Neuronal stem cell (in vitro differentiated cells): ENCODE data around the gene FER.

ENCODE experiments used
- DNase-seq: peaks from one replicate; pipeline ENCODE4 v3.0.0-alpha.2; 2013; ENCODE audit warnings: low spot score
- H2AFZ ChIP-seq: one replicate; pipeline ENCODE4 v1.6.1; 2013; ENCODE audit warnings: mild to moderate bottlenecking, low read length, inconsistent platforms
- H2AK5ac ChIP-seq: 2 replicates; pipeline ENCODE4 v1.6.1; 2013; ENCODE audit warnings: low read depth, mild to moderate bottlenecking, inconsistent platforms, low read length, moderate library complexity, mixed read lengths
- H2BK120ac ChIP-seq: 2 replicates; pipeline ENCODE4 v1.6.1; 2013; ENCODE audit warnings: low read depth, mild to moderate bottlenecking, inconsistent platforms, low read length, moderate library complexity, mixed read lengths
- H2BK12ac ChIP-seq: one replicate; pipeline ENCODE4 v1.6.1; 2013; ENCODE audit warnings: low read length, inconsistent platforms
- H2BK15ac ChIP-seq: 2 replicates; pipeline ENCODE4 v1.6.1; 2013; ENCODE audit warnings: mild to moderate bottlenecking, low read length, inconsistent platforms, mixed read lengths
- H2BK5ac ChIP-seq: one replicate; pipeline ENCODE4 v1.6.1; 2013; ENCODE audit warnings: inconsistent platforms, mild to moderate bottlenecking, low read length, moderate library complexity
- H3K14ac ChIP-seq: one replicate; pipeline ENCODE4 v1.6.1; 2013; ENCODE audit warnings: low read length, inconsistent platforms
- H3K18ac ChIP-seq: 2 replicates; pipeline ENCODE4 v1.6.1; 2013; ENCODE audit warnings: low read length, inconsistent platforms
- H3K23ac ChIP-seq: 2 replicates; pipeline ENCODE4 v1.6.1; 2013; ENCODE audit warnings: low read depth, mild to moderate bottlenecking, mixed read lengths, low read length, inconsistent platforms; ENCODE audit not compliant: poor library complexity
- H3K27ac ChIP-seq: replicated peaks from 3 replicates; pipeline ENCODE4 v1.5.1; 2013; ENCODE audit warnings: low read length, inconsistent platforms
- H3K27me3 ChIP-seq, 3 experiments: 2 replicates each; pipeline ENCODE4 v1.6.1; 2013; ENCODE audit warnings: low read length in 3 of 3, mild to moderate bottlenecking in 2 of 3, inconsistent platforms in 1 of 3, low read depth in 1 of 3, mixed read lengths in 1 of 3, moderate library complexity in 1 of 3; ENCODE audit not compliant: control insufficient read depth in 3 of 3, insufficient read depth in 3 of 3
- H3K36me3 ChIP-seq, 2 donors: replicated peaks in 1 of 2; 2 replicates each; pipeline ENCODE4 v1.6.1; 2013; ENCODE audit warnings: low read length in 2 of 2; ENCODE audit not compliant: control insufficient read depth in 2 of 2, insufficient read depth in 2 of 2
- H3K4ac ChIP-seq: 2 replicates; pipeline ENCODE4 v1.6.1; 2013; ENCODE audit warnings: inconsistent platforms, mild to moderate bottlenecking, low read length, moderate library complexity
- H3K4me1 ChIP-seq, 2 donors: 1 replicate in 1 of 2; 2 replicates in 1 of 2; pipeline ENCODE4 v1.6.1; 2013; ENCODE audit warnings: low read length in 2 of 2, low read depth in 1 of 2; ENCODE audit not compliant: control insufficient read depth in 2 of 2, insufficient read depth in 1 of 2
- H3K4me2 ChIP-seq: one replicate; pipeline ENCODE4 v1.6.1; 2013; ENCODE audit warnings: mild to moderate bottlenecking, low read length, inconsistent platforms; ENCODE audit not compliant: insufficient read depth, poor library complexity, severe bottlenecking
- H3K4me3 ChIP-seq, 2 donors: 2 replicates each; pipeline ENCODE4 v1.5.1; 2013; ENCODE audit warnings: low read length in 2 of 2, mild to moderate bottlenecking in 2 of 2, inconsistent platforms in 1 of 2, moderate library complexity in 1 of 2
- H3K79me1 ChIP-seq: one replicate; pipeline ENCODE4 v1.6.1; 2013; ENCODE audit warnings: low read depth, mild to moderate bottlenecking, inconsistent platforms, low read length, moderate library complexity
- H3K9ac ChIP-seq: one replicate; pipeline ENCODE4 v1.6.1; 2013; ENCODE audit warnings: mild to moderate bottlenecking, low read depth, low read length, inconsistent platforms; ENCODE audit not compliant: poor library complexity
- H3K9me3 ChIP-seq, 2 donors: replicated peaks in 1 of 2; 2 replicates each; pipeline versions ENCODE3 to v1.6.1; 2013; ENCODE audit warnings: low read length in 2 of 2, mild to moderate bottlenecking in 2 of 2, inconsistent platforms in 1 of 2, low read depth in 1 of 2, mixed read lengths in 1 of 2, moderate library complexity in 1 of 2; ENCODE audit not compliant: control insufficient read depth in 2 of 2, insufficient read depth in 1 of 2
- H4K8ac ChIP-seq: one replicate; pipeline ENCODE4 v1.6.1; 2013; ENCODE audit warnings: low read depth, mild to moderate bottlenecking, inconsistent platforms, low read length, moderate library complexity
- H4K91ac ChIP-seq: one replicate; pipeline ENCODE4 v1.6.1; 2013; ENCODE audit warnings: low read length, low read depth, mild to moderate bottlenecking, inconsistent platforms; ENCODE audit not compliant: poor library complexity
- WGBS, 2 donors: extraction: QIAGEN DNeasy Blood & Tissue Kit; methylation state at CpG; one replicate each; pipeline ENCODE4 v1.1.7; 2013; ENCODE audit warnings: missing lambda C conversion rate in 2 of 2, mixed read lengths in 1 of 2; ENCODE audit not compliant: insufficient read length in 2 of 2, insufficient replicate concordance in 1 of 2; ENCODE audit errors: extremely low coverage in 2 of 2; 5-methylcytosine and 5-hydroxymethylcytosine counted together

Gene FER

DNA sequence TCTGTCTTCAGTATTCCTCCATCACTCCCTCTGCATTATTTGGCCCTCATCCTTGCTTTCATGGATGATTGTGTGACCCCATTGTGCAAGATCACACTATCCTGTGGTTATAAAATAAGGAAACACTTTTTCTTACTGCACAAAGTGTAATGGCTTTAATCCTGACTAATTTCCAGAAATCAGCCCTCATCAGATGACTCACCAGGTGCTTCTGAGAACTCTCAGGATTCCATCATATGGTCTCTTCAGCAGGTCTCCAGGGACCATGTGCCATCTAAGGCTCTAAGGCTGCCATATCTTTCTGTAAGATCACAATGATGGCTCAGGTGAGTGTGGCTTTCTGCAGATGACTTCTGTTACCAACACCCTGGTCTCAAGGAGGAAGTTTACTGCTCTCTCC, 27.3 kb upstream of the FER start:
- Histone ChIP-seq H3K79me1 (no peaks in the 10 kb centered on the region), H2BK120ac (no peak overlapping the region), H4K8ac (no peak overlapping the region), H3K4me1 (no peaks in the 10 kb centered on the region), H3K4me2 (no peak overlapping the region), H2BK12ac (no peak overlapping the region), H3K9me3 (no peaks in the 10 kb centered on the region), H3K27ac (no peak overlapping the region), H3K14ac (no peak overlapping the region), H3K23ac (no peak overlapping the region), H3K27me3 (no peaks in the 10 kb centered on the region), H3K4ac (no peak overlapping the region), H3K9ac (no peak overlapping the region), H3K36me3 (no peaks in the 10 kb centered on the region), H2BK5ac (no peak overlapping the region), H3K18ac (no peak overlapping the region), H2AFZ (no peak overlapping the region), H4K91ac (no peak overlapping the region), H2BK15ac (no peak overlapping the region), H3K4me3 (no peak overlapping the region), H2AK5ac (no peak overlapping the region)
- DNase-seq, result no peak

DNA sequence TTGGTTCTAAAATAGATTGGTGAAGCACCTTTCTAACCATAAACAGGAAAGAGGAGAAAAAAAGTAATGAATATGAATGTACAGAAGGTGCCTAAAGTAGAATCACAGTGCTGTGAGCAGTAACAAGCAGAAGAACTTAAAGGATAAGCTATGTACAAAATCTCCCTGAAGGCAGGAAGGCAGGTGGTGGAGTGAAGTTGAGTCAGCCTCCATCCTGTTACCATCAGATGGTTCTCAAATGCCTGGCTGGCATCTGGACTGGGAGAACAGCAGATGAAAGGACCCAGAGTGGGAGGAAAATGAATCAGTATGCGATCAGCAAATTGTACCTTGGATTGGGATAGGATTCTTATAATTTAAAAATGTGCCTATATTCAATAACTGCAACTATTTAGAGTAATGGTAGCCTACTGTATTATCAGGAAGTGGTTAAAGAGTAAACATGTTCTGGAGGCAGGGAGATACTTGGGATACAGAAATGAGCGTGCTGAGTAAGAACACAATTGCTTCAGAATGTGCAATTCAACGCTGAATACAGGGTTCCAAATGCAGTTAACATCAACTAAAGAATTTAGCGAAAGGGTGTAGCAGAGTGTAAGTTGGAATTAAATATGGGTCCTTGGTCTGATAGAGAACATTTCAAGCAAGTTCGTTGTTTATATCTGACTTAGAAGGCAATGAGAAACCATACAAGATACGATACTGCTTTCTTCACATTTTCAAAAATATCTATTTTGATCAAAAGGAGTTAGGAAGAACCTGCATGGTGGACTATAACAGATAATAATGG, 21.1 kb upstream of the FER start:
- Histone ChIP-seq H3K4me3 (no peak overlapping the region), H2BK15ac (no peak overlapping the region), H3K4ac (no peak overlapping the region), H3K9ac (no peak overlapping the region), H4K8ac (no peak overlapping the region), H2BK12ac (no peak overlapping the region), H4K91ac (no peak overlapping the region), H2AFZ (no peak overlapping the region), H3K23ac (no peak overlapping the region), H3K79me1 (no peaks in the 10 kb centered on the region), H3K9me3 (no peaks in the 10 kb centered on the region), H3K27me3 (no peaks in the 10 kb centered on the region), H2AK5ac (no peak overlapping the region), H3K14ac (no peak overlapping the region), H3K18ac (no peak overlapping the region), H2BK5ac (no peak overlapping the region), H3K4me2 (no peak overlapping the region), H2BK120ac (no peak overlapping the region), H3K4me1 (peaks cover 0 to 5% of the 10 kb centered on the region in 2 donors), H3K36me3 (no peaks in the 10 kb centered on the region), H3K27ac (no peak overlapping the region)
- no peak for DNase-seq
- no CpG with 5 or more reads among the region's 6 CpGs for WGBS, 2 donors

- Histone ChIP-seq H4K8ac (no peak overlapping the region), H3K9ac (no peak overlapping the region), H3K23ac (no peak overlapping the region), H3K9me3 (no peaks in the 10 kb centered on the region), H3K4me3 (peak overlapping the region in 1 of 2 donors; percentile 99), H2BK5ac (no peak overlapping the region), H2AFZ (peak overlapping the region; percentile 89), H2BK12ac (no peak overlapping the region), H3K4ac (no peak overlapping the region), H2BK15ac (no peak overlapping the region), H3K27me3 (no peaks in the 10 kb centered on the region), H3K27ac (no peak overlapping the region), H3K4me1 (peaks cover 0 to 5% of the 10 kb centered on the region in 2 donors), H3K18ac (no peak overlapping the region), H3K36me3 (no peaks in the 10 kb centered on the region), H3K14ac (no peak overlapping the region), H2AK5ac (no peak overlapping the region), H3K4me2 (peak overlapping the region; percentile 64), H3K79me1 (no peaks in the 10 kb centered on the region), H2BK120ac (no peak overlapping the region), H4K91ac (no peak overlapping the region)
- DNase-seq, result no peak
- WGBS, 2 donors, result no CpG with 5 or more reads among the region's 8 CpGs
Observed at GRCh38 chr5:108727236-108727650, 20.5 kb upstream of the FER start.

- no peaks in the 10 kb centered on the region for H3K36me3 ChIP-seq
- H4K91ac ChIP-seq, result no peak overlapping the region
- H3K4ac ChIP-seq, result peak overlapping the region; percentile 72
- H3K79me1 ChIP-seq, result no peaks in the 10 kb centered on the region
- no peak overlapping the region for H2AK5ac ChIP-seq
- DNase-seq, result peak; percentile 84
- no CpG with 5 or more reads among the region's 61 CpGs for WGBS, 2 donors
- H3K27me3 ChIP-seq, result no peaks in the 10 kb centered on the region
- H2BK15ac ChIP-seq, result peak overlapping the region; percentile 95
- H3K4me2 ChIP-seq, result peak overlapping the region; percentile 64
- H4K8ac ChIP-seq, result peak overlapping the region; percentile 99
- H3K4me3 ChIP-seq, result peak overlapping the region; percentile 40 to 99
- peak overlapping the region; percentile 84 for H3K27ac ChIP-seq
- peak overlapping the region; percentile 97 for H3K9ac ChIP-seq
- H2BK12ac ChIP-seq, result peak overlapping the region; percentile 6
- H3K23ac ChIP-seq, result peak overlapping the region; percentile 96
- no peaks in the 10 kb centered on the region for H3K9me3 ChIP-seq
- peak overlapping the region; percentile 99 for H3K18ac ChIP-seq
- peaks cover 0 to 5% of the 10 kb centered on the region in 2 donors for H3K4me1 ChIP-seq
- H3K14ac ChIP-seq, result peak overlapping the region; percentile 90
- H2BK5ac ChIP-seq, result peak overlapping the region; percentile 97
- no peak overlapping the region for H2BK120ac ChIP-seq
- H2AFZ ChIP-seq, result peak overlapping the region; percentile 89
Observed at GRCh38 chr5:108727651-108728565, 19.8 kb upstream of the FER start.
